ENCODE measurements around the gene ARHGEF37.
"Not testable (repeated sequence)": the region's sequence is repeated elsewhere in the genome, so short reads cannot be mapped to it uniquely, and the experiment has no call there.

ARHGEF37 gene

DNA sequence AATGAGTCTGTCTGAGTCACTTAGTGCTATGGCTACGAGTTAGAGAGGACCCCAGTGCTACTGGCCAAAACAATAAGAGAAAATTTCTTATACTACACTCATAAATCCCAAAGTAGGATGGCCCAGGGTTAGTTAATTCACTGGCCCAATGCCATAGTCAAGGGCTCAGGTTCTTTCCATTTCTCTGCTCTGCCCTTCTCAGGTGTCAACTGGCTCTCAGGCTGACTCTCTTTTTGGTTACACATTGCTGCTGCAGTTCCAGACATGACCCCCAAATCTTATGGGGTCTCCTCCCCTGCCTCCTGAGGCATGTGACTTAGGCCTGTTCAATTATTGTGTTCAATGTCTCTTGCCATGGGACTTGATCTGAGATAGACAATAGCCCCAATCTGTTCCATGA lies 70.4 kb downstream of the ARHGEF37 start:
- peak; percentile 30 for DNase-seq

DNA sequence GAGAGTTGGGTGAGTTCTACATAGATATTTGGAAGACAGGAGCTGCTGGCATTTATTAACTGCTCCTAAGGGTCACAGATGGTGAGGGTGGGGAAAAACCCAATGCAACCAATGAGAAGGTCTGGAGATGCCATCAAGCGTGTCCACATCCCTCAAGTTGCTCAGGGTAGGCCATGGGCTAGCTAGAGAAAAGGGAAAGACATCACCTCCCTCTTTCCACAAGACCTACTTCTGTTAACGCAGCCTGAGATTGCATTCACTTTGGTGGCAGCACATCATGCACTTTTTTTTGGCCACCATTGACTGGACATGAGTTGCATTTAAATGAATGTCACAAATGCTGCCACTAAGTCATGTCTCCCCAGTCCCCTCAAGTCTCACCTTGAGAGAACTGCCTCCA lies 71.4 kb downstream of the ARHGEF37 start:
- DNase-seq = no peak

DNA sequence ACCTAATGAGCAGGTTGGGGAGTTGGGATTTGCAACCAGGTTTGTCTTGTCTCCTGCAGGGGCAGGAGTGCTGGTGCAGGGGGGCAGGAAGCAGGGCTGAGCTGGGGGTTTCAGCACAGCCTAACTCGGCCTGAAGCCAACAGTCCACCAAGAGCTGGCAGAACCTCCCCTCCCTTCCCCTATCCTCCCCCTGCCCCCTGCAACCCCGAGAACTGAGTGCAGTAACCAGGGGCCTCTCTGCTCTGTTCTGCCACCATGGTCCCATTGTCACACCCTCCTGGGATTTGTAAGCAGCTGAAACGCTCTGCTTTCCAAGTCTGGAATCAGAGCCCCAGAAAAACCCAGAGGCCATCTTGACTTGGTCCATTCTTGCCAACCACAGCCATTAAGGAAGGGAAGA lies 72.9 kb downstream of the ARHGEF37 start:
- no peak for DNase-seq

DNA sequence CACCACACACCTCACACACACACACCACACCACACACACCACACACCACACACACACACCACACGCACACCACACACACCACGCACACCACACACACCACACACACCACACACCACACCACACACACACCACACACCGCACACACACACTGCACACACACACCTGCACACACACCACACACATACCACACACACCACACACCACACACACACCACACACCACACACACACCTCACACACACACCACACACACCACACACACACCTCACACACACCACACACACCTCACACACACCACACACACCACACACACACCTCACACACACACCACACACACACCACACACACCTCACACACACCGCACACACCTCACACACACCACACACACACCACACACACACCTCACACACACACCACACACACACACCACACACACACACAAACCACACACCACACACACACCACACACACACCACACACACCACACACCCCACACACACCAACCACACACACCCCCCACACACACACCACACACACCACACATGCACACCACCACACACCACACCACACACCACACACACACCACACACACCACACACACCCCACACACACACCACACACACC lies 73.7 kb downstream of the ARHGEF37 start:
- DNase-seq = no peak

GRCh38 chr5:149656576-149657182 lies 75.4 kb downstream of the ARHGEF37 start:
- peak; percentile 67 for DNase-seq

DNA sequence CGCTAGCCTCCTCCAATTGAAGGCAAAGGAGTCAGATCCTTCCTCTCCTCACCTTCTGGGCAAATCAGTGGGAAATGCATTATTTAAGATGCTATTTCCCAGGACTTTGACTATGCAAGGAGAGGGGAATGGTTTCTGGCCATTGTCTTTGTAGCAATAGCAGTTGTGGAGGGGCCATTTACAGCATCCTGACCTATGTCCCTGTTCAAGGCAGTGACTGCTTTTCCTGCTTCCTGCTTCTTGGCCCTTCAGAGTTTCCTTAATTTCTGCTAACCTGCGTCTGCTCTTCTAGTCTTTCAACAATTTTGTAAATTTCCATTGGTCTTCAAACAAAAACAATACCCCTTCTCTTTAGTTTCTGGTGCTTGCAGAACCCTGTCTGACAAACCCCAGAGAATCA lies 76.0 kb downstream of the ARHGEF37 start:
- DNase-seq = no peak

- no peak for DNase-seq
Measured at GRCh38 chr5:149658299-149658698, 77.0 kb downstream of the ARHGEF37 start.

- no peak for DNase-seq
Measured at GRCh38 chr5:149664083-149664482, 82.8 kb downstream of the ARHGEF37 start.

GRCh38 chr5:149664666-149665415 lies 83.5 kb downstream of the ARHGEF37 start:
- DNase-seq = no peak

GRCh38 chr5:149665416-149666175 lies 84.3 kb downstream of the ARHGEF37 start:
- no peak for DNase-seq

GRCh38 chr5:149666212-149666852 lies 85.0 kb downstream of the ARHGEF37 start:
- no peak for DNase-seq

DNA sequence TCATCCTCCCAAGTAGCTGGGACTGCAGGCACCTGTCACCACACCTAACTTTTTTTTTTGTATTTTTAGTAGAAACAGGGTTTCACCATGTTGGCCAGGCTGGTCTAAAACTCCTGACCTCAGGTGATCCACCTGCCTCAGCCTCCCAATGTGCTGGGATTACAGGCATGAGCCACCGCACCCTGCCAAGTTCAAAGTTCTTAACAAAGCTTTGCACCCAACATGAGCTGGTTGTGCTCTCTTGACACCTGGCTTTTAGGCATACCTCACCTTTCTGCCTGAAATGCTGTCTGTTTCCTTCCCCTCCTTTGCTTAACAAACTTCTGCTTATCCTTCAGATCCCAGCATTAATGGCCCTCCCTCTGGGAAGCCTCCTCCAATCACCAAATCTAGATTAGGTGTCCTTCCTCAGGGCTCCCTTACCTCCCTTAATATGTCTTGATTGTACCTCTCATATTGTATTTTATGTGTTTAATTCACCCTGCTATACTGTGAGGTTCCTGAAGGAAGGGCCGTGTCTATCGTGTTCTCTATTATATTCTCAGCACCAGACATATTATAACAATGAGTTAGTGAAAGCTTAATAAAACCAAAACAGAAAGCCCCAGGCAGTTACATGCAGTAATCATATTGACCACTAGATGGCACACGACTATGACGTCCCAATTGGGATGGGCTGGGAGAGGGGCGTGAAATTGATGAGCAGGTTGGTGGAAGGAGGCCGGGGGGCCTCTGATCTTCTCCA lies 86.0 kb downstream of the ARHGEF37 start:
- DNase-seq = peak; percentile 68

DNA sequence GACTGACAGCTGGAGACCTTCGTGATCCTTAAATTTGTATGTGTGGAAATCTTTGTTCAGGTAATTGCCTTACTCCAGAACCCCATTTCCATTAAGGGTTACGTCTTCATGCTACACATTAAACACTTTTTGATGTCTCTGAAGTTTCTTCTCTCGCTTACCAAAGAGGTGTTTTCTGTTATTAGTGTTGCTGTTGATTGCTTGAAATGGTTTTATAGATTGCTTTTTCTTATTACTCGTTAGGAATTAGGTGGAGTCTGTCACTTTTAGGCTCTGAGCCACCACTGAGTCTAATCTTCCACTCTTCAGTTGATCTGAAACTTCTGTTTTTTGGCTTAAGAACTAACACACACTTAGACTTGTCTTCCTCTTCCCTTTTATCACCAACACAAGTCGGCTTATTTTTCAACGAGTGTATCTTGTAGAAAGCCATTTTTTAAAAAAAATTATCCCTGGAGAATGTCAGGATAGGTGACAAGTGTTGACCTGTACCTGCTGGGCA lies 86.6 kb downstream of the ARHGEF37 start:
- no peak for DNase-seq

GRCh38 chr5:149669273-149669672 lies 88.0 kb downstream of the ARHGEF37 start:
- DNase-seq = not testable (repeated sequence)

GRCh38 chr5:149671544-149671943 lies 90.2 kb downstream of the ARHGEF37 start:
- no peak for DNase-seq

GRCh38 chr5:149672701-149673476 lies 91.6 kb downstream of the ARHGEF37 start:
- no peak for DNase-seq

DNA sequence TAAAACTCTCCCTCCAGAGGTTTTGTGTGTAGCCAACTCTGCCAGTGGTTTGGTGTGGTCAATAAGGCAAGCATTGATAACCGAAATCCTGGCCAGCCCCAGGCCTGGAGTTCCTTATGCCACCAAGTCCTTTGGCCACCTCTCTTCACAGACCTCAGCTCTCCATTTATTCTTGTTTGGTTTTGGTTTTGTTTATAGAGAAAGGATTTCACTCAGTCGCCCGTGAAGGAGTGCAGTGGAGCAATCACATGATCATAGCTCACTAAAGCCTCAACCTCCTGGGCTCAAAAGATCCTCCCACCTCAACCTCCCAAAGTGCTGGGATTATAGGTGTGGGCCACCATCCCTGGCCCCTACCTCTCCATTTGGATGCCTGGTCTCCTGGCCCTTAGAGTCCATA lies 93.4 kb downstream of the ARHGEF37 start:
- DNase-seq = no peak

GRCh38 chr5:149675610-149676201 lies 94.4 kb downstream of the ARHGEF37 start:
- no peak for DNase-seq

DNA sequence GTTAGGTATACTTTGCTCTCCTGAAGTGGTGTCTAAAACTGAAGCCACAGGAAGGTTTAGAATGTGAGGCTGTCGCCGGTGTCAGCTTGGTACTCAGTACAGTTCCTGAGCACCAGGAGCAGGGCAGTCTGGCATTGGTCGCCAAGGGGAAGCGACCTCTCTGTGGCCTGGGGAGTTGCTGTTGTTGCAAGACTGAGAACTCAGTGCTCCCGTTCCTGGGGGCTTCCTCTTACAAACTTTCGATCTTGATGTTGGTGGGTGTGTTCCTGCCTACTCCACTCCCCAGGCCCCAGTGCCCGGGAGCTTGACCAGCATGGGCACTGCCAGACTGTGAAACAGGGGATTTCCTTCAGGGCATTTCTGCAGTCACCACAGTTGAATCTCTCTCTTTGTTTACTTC lies 96.4 kb downstream of the ARHGEF37 start:
- DNase-seq = no peak

- DNase-seq = no peak
Measured at GRCh38 chr5:149679876-149680809, 98.8 kb downstream of the ARHGEF37 start.

Measured in NCI-H82 (cell line).